H1 (cell line): Measurements from ENCODE around the gene RER1. TPM values are rescaled to one million over a fixed set of nuclear protein-coding genes. Genes with fewer than 3 reads are reported as not detected.

Experiments
- CTCF ChIA-PET: fragments of 300-600 bp; sonication (Branson Sonifier 250); formaldehyde crosslinking; loops from one replicate; lab custom pipeline; 2021; ENCODE audit not compliant: partially characterized antibody; lab: Charles Lee
- POLR2A ChIA-PET: fragments of 300-600 bp; sonication (Branson Sonifier 250); formaldehyde crosslinking; loops from one replicate; lab custom pipeline; 2021; ENCODE audit warnings: inconsistent platforms; ENCODE audit not compliant: partially characterized antibody; lab: Charles Lee
- DNase-seq, 2 experiments: peaks; one replicate each; pipeline versions ENCODE4 v3.0.0 to v3.0.0-alpha.2; 2010 to 2022; ENCODE audit warnings: low spot score in 2 of 2, low read depth in 1 of 2, mixed read lengths in 1 of 2
- FAIRE-seq: peaks from 2 replicates; lab custom pipeline; 2011; peaks lifted over from hg19 to GRCh38; lab: Jason Lieb, UNC
- H2AFZ ChIP-seq: 2 replicates; pipeline ENCODE4 v1.8.1; 2012; ENCODE audit warnings: low read length, inconsistent platforms
- H2AK5ac ChIP-seq: 2 replicates; pipeline ENCODE4 v1.6.1; 2013; ENCODE audit warnings: low read depth, low read length
- H2BK120ac ChIP-seq: replicated peaks from 2 replicates; pipeline ENCODE3; 2013; ENCODE audit warnings: low read depth, low read length, inconsistent platforms
- H2BK12ac ChIP-seq: 2 replicates; pipeline ENCODE4 v1.6.1; 2013; ENCODE audit warnings: low read depth, low read length
- H2BK15ac ChIP-seq: 2 replicates; pipeline ENCODE4 v1.6.1; 2013; ENCODE audit warnings: low read length
- H2BK20ac ChIP-seq: 2 replicates; pipeline ENCODE4 v1.6.1; 2013; ENCODE audit warnings: low read length
- H2BK5ac ChIP-seq: 2 replicates; pipeline ENCODE4 v1.6.1; 2013; ENCODE audit warnings: low read depth, low read length
- H3K14ac ChIP-seq: 2 replicates; pipeline ENCODE4 v1.6.1; 2013; ENCODE audit warnings: inconsistent platforms; ENCODE audit not compliant: insufficient read length
- H3K18ac ChIP-seq: 2 replicates; pipeline ENCODE4 v1.6.1; 2013; ENCODE audit warnings: low read length; ENCODE audit errors: extremely low read depth
- H3K23ac ChIP-seq: 2 replicates; pipeline ENCODE4 v1.6.1; 2013; ENCODE audit warnings: inconsistent platforms; ENCODE audit not compliant: insufficient read length
- H3K23me2 ChIP-seq: 2 replicates; pipeline ENCODE4 v1.6.1; 2013; ENCODE audit warnings: low read depth, low read length
- H3K27ac ChIP-seq: 2 replicates; pipeline ENCODE4 v1.6.1; 2011; ENCODE audit warnings: low read depth, low read length, inconsistent platforms
- H3K27me3 ChIP-seq, 4 experiments: replicated peaks in 1 of 4; 1 replicate in 1 of 4; 2 replicates in 3 of 4; pipeline versions ENCODE4 v1.6.1 to v1.8.1; 2011 to 2013; ENCODE audit warnings: low read length in 3 of 4, mild to moderate bottlenecking in 3 of 4, inconsistent platforms in 2 of 4, mixed read lengths in 2 of 4, moderate library complexity in 1 of 4; ENCODE audit not compliant: control insufficient read depth in 3 of 4, insufficient read depth in 3 of 4; ENCODE audit errors: extremely low read depth in 1 of 4
- H3K36me3 ChIP-seq, 4 experiments: 2 replicates each; pipeline versions ENCODE4 v1.6.1 to v1.8.1; 2011 to 2013; ENCODE audit warnings: mild to moderate bottlenecking in 4 of 4, low read length in 3 of 4, moderate library complexity in 2 of 4, control low read depth in 1 of 4, inconsistent platforms in 1 of 4; ENCODE audit not compliant: insufficient read depth in 4 of 4, control insufficient read depth in 2 of 4
- H3K4ac ChIP-seq: replicated peaks from 2 replicates; pipeline ENCODE3; 2013; ENCODE audit warnings: low read length, low read depth, mixed read lengths, inconsistent platforms; ENCODE audit not compliant: insufficient read length
- H3K4me1 ChIP-seq, 4 experiments: replicated peaks in 1 of 4; 1 replicate in 1 of 4; 2 replicates in 3 of 4; pipeline versions ENCODE4 v1.6.1 to v1.8.1; 2011 to 2013; ENCODE audit warnings: low read length in 3 of 4, inconsistent platforms in 2 of 4, mixed read lengths in 1 of 4; ENCODE audit not compliant: insufficient read depth in 4 of 4, control insufficient read depth in 3 of 4
- H3K4me2 ChIP-seq, 2 experiments: 2 replicates each; pipeline versions ENCODE4 v1.6.1 to v1.8.1; 2011 to 2013; ENCODE audit warnings: low read depth in 2 of 2, low read length in 2 of 2, control low read depth in 1 of 2, inconsistent platforms in 1 of 2, mild to moderate bottlenecking in 1 of 2; ENCODE audit not compliant: insufficient read depth in 1 of 2
- H3K4me3 ChIP-seq, 4 experiments: fragments of 200-600, 300-600 bp in 1 of 4; sonication (generic), shearing (Covaris generic), sonication (Bioruptor Twin) in 1 of 4; 2 replicates each; pipeline versions ENCODE4 v1.5.1 to v1.8.1; 2011 to 2016; ENCODE audit warnings: low read length in 4 of 4, low read depth in 3 of 4, control low read depth in 2 of 4, inconsistent platforms in 2 of 4, mild to moderate bottlenecking in 2 of 4, mixed read lengths in 1 of 4, moderate library complexity in 1 of 4; ENCODE audit not compliant: insufficient read depth in 2 of 4; ENCODE audit errors: extremely low read depth in 1 of 4
- H3K56ac ChIP-seq: replicated peaks from 2 replicates; pipeline ENCODE3; 2013; ENCODE audit warnings: low read depth, mild to moderate bottlenecking, mixed read lengths, low read length, inconsistent platforms; ENCODE audit not compliant: insufficient read length
- H3K79me1 ChIP-seq: 2 replicates; pipeline ENCODE4 v1.6.1; 2013; ENCODE audit warnings: low read depth, low read length, control low read depth
- H3K79me2 ChIP-seq, 2 experiments: 2 replicates each; pipeline versions ENCODE4 v1.6.1 to v1.8.1; 2012 to 2013; ENCODE audit warnings: low read length in 2 of 2, mild to moderate bottlenecking in 2 of 2, inconsistent platforms in 1 of 2; ENCODE audit not compliant: insufficient read depth in 2 of 2, control insufficient read depth in 1 of 2
- H3K9ac ChIP-seq, 4 experiments: replicated peaks in 1 of 4; 1 replicate in 1 of 4; 2 replicates in 3 of 4; pipeline versions ENCODE4 v1.6.1 to v1.8.1; 2011 to 2013; ENCODE audit warnings: low read depth in 3 of 4, low read length in 3 of 4, control low read depth in 2 of 4, mild to moderate bottlenecking in 2 of 4, moderate library complexity in 2 of 4, inconsistent platforms in 1 of 4; ENCODE audit errors: extremely low read depth in 1 of 4
- H3K9me3 ChIP-seq, 2 experiments: 2 replicates each; pipeline versions ENCODE4 v1.6.1 to v1.8.1; 2012 to 2013; ENCODE audit warnings: mild to moderate bottlenecking in 2 of 2, moderate library complexity in 2 of 2, control low read depth in 1 of 2, inconsistent platforms in 1 of 2, low read depth in 1 of 2, low read length in 1 of 2, mixed read lengths in 1 of 2; ENCODE audit not compliant: insufficient read depth in 2 of 2
- H4K20me1 ChIP-seq, 2 experiments: replicated peaks in 1 of 2; 2 replicates each; pipeline versions ENCODE3 to v1.8.1; 2011 to 2013; ENCODE audit warnings: inconsistent platforms in 2 of 2, low read length in 2 of 2, mild to moderate bottlenecking in 1 of 2; ENCODE audit not compliant: insufficient read depth in 2 of 2, control insufficient read depth in 1 of 2
- H4K5ac ChIP-seq: 2 replicates; pipeline ENCODE4 v1.6.1; 2013; ENCODE audit warnings: low read length, low read depth, mixed read lengths, inconsistent platforms; ENCODE audit not compliant: insufficient read length
- H4K8ac ChIP-seq: 2 replicates; pipeline ENCODE4 v1.8.0; 2013; ENCODE audit warnings: mild to moderate bottlenecking, moderate library complexity, low read length, inconsistent platforms; ENCODE audit not compliant: insufficient read depth; ENCODE audit errors: extremely low read depth
- H4K91ac ChIP-seq: replicated peaks from 2 replicates; pipeline ENCODE3; 2013; ENCODE audit warnings: low read length, mixed read lengths, inconsistent platforms; ENCODE audit not compliant: insufficient read length
- BCL11A ChIP-seq, 2 experiments: IDR thresholded peaks; one replicate each; pipeline ENCODE4 v1.6.1; 2011; ENCODE audit warnings: low read depth in 2 of 2, low read length in 2 of 2, mild to moderate bottlenecking in 2 of 2
- BRCA1 ChIP-seq: IDR thresholded peaks from 2 replicates; pipeline ENCODE4 v1.6.1; 2012; ENCODE audit warnings: low read depth, low read length, improper control_type of control experiment
- EZH2 ChIP-seq: fragments of 200-600 bp; sonication (generic); IDR thresholded peaks from 2 replicates; pipeline ENCODE4 v1.7.1; 2012; ENCODE audit warnings: low read depth, mild to moderate bottlenecking, moderate library complexity, low read length, inconsistent platforms; ENCODE audit not compliant: severe bottlenecking
- HDAC2 ChIP-seq, 2 experiments: fragments of 300-600 bp in 1 of 2; sonication (generic) in 1 of 2; IDR thresholded peaks; 2 replicates each; pipeline ENCODE4 v1.6.1; 2011 to 2012; ENCODE audit warnings: low read depth in 2 of 2, low read length in 2 of 2, mild to moderate bottlenecking in 2 of 2, moderate library complexity in 2 of 2, borderline replicate concordance in 1 of 2, inconsistent platforms in 1 of 2
- KDM1A ChIP-seq: fragments of 200-600, 300-600 bp; sonication (generic); IDR thresholded peaks from 2 replicates; pipeline ENCODE4 v1.7.1; 2016; ENCODE audit warnings: mild to moderate bottlenecking, low read length, borderline replicate concordance
- NRF1 ChIP-seq: IDR thresholded peaks from 2 replicates; pipeline ENCODE4 v1.6.1; 2011; ENCODE audit warnings: mild to moderate bottlenecking, low read depth, low read length, improper control_type of control experiment
- RNF2 ChIP-seq: fragments of 200-900, 300-1000 bp; sonication (generic); IDR thresholded peaks from 2 replicates; pipeline ENCODE4 v1.7.1; 2016; ENCODE audit warnings: borderline replicate concordance, low read depth, mild to moderate bottlenecking, antibody characterized with exemption, low read length; ENCODE audit not compliant: poor library complexity, severe bottlenecking; ENCODE audit errors: missing control alignments
- SIN3A ChIP-seq, 2 experiments: IDR thresholded peaks in 1 of 2; conservative IDR thresholded peaks in 1 of 2; 2 replicates each; pipeline ENCODE4 v1.6.1; 2011 to 2012; ENCODE audit warnings: low read length in 2 of 2, improper control_type of control experiment in 1 of 2, low read depth in 1 of 2, mild to moderate bottlenecking in 1 of 2
- TEAD4 ChIP-seq: IDR thresholded peaks from 2 replicates; pipeline ENCODE4 v1.6.1; 2012; ENCODE audit warnings: low read depth, low read length, inconsistent platforms, mixed read lengths
- WGBS, 2 experiments: shearing (Covaris generic) in 1 of 2; methylation state at CpG; one replicate each; pipeline versions ENCODE4 v1.1.6 to v1.1.7; 2013 to 2015; ENCODE audit warnings: low lambda C conversion rate in 2 of 2, mixed read lengths in 2 of 2, inconsistent platforms in 1 of 2, low coverage in 1 of 2, missing lambda C conversion rate in 1 of 2; ENCODE audit not compliant: insufficient replicate concordance in 2 of 2, insufficient coverage in 1 of 2, insufficient read length in 1 of 2; ENCODE audit errors: extremely low coverage in 1 of 2, missing lambda C conversion rate in 1 of 2; 5-methylcytosine and 5-hydroxymethylcytosine counted together
- polyA plus RNA-seq, 7 experiments: library from polyadenylated mRNA; depleted of rRNA in 3 of 7; stranded (reverse) in 5 of 7; unstranded in 2 of 7; fragments of >200 nt in 5 of 7; fragments of 200-250 nt in 2 of 7; gene quantifications; 1 replicate in 5 of 7; 2 replicates in 1 of 7; 4 replicates in 1 of 7; pipeline versions ENCODE4 v1.2.1 to v1.2.3, GENCODE V29; 2011 to 2013; ENCODE audit warnings: missing spikeins in 2 of 7, mixed read lengths in 2 of 7
- total RNA-seq: library from RNA; stranded (reverse); fragmentation: NEBNext Ultra II Directional; extraction: Animal tissue kit (Norgen Biotek cat#: 25700); gene quantifications from 2 replicates; pipeline ENCODE4 v1.2.1, GENCODE V29; 2021
- TF ChIP-seq, protein P1 (sequence below), 3 experiments: IDR thresholded peaks; 1 replicate in 2 of 3; 2 replicates in 1 of 3; pipeline versions ENCODE4 v1.5.1 to v1.6.1; 2011; ENCODE audit warnings: low read length in 3 of 3, mild to moderate bottlenecking in 3 of 3, inconsistent platforms in 2 of 3, low read depth in 1 of 3, moderate library complexity in 1 of 3; ENCODE audit not compliant: insufficient read depth in 1 of 3; ENCODE audit errors: control extremely low read depth in 1 of 3

The RER1 gene
- total and polyA plus RNA-seq, 2 of the 8 experiments (the other 6 are each of a cell fraction or from before 2014, with no cell fraction given) = 102 to 134 TPM

DNA sequence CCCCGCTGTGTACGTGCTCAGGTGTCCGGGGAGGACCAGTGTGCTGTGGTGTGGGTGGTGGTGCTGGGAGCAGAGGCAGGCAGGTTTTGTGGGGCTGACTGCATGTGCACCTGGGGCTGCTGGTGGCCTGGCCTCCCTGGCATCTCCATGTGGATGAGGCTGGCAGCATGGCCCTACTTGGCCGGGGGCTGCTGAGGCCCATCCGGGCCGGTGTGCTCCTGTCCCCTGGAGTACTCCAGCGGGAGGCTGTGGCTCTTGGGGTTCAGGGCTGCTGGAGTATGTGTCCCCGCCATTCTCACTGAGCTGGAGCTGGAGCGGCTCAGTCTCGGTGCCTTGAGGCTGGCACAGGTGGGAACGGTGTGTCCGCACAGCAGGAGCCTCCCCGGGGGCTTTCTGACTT, 41.6 kb downstream of the RER1 start:
- H4K20me1 ChIP-seq = peaks cover 0 to 1% of the 10 kb centered on the region in 2 experiments
- H3K79me2 ChIP-seq = no peaks in the 10 kb centered on the region
- no peak for FAIRE-seq
- no peak overlapping the region for H2BK20ac ChIP-seq
- H3K9ac ChIP-seq = no peak overlapping the region
- H2BK15ac ChIP-seq = no peak overlapping the region
- peak overlapping the region; percentile 78; the same call in 1 of the 2 replicates for H4K8ac ChIP-seq
- no peaks in the 10 kb centered on the region for H3K4me1 ChIP-seq
- H4K5ac ChIP-seq = no peak overlapping the region
- no peak overlapping the region for H2BK12ac ChIP-seq
- no peak overlapping the region for H2AFZ ChIP-seq
- no peak overlapping the region for H3K4me3 ChIP-seq
- no peak overlapping the region for H3K27ac ChIP-seq
- H3K23me2 ChIP-seq = no peaks in the 10 kb centered on the region
- no peak overlapping the region for H4K91ac ChIP-seq
- H2BK5ac ChIP-seq = no peak overlapping the region
- no peak overlapping the region for H3K23ac ChIP-seq
- no peak overlapping the region for H3K56ac ChIP-seq
- no peak overlapping the region for H3K4ac ChIP-seq
- no peak for DNase-seq
- H3K9me3 ChIP-seq = peaks cover 11 to 23% of the 10 kb centered on the region in 2 experiments; a peak in 3 of 4 replicates
- POLR2A ChIA-PET = no interaction called here
- H2AK5ac ChIP-seq = no peak overlapping the region
- no peaks in the 10 kb centered on the region for H3K79me1 ChIP-seq
- no peak overlapping the region for H3K4me2 ChIP-seq
- no peak overlapping the region for H3K18ac ChIP-seq
- no peak overlapping the region for H2BK120ac ChIP-seq
- no peak overlapping the region for H3K14ac ChIP-seq
- CTCF ChIA-PET = interaction anchor here (1.2 to 4.2 kb wide), 5 partner anchors 9 to 90 kb away, joined by 3 to 48 read pairs (median 4); no protein-coding TSS in a partner anchor
- no peaks in the 10 kb centered on the region for H3K36me3 ChIP-seq
- WGBS, 2 experiments = 83% methylated on average over 13 of the region's 13 CpGs; no CpG with 5 or more reads in 1 of the 2 experiments
- no peaks in the 10 kb centered on the region; a peak in 2 of 7 replicates for H3K27me3 ChIP-seq
- TF ChIP-seq SIN3A (conservative IDR thresholded peaks at IDR 0.05 in 1 of 2, IDR thresholded peaks at IDR 0.05 in 1 of 2; ENCODE audit: low read depth in 1 of 2, low read length in 2 of 2) (no peak), NRF1 (no peak), EZH2 (no peak), TEAD4 (no peak), BCL11A (IDR thresholded peaks at IDR 0.05; ENCODE audit: low read depth in 2 of 2, low read length in 2 of 2) (no peak), KDM1A (no peak), BRCA1 (no peak), HDAC2 (IDR thresholded peaks at IDR 0.05; ENCODE audit: borderline replicate concordance in 1 of 2, low read depth in 2 of 2, low read length in 2 of 2) (no peak), RNF2 (no peak)
- TF ChIP-seq, protein P1, sequence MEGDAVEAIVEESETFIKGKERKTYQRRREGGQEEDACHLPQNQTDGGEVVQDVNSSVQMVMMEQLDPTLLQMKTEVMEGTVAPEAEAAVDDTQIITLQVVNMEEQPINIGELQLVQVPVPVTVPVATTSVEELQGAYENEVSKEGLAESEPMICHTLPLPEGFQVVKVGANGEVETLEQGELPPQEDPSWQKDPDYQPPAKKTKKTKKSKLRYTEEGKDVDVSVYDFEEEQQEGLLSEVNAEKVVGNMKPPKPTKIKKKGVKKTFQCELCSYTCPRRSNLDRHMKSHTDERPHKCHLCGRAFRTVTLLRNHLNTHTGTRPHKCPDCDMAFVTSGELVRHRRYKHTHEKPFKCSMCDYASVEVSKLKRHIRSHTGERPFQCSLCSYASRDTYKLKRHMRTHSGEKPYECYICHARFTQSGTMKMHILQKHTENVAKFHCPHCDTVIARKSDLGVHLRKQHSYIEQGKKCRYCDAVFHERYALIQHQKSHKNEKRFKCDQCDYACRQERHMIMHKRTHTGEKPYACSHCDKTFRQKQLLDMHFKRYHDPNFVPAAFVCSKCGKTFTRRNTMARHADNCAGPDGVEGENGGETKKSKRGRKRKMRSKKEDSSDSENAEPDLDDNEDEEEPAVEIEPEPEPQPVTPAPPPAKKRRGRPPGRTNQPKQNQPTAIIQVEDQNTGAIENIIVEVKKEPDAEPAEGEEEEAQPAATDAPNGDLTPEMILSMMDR (IDR thresholded peaks at IDR 0.05; ENCODE audit: control extremely low read depth in 1 of 3, insufficient read depth in 1 of 3, low read depth in 1 of 3, low read length in 3 of 3) = no peak
